ENCODE measurements around the gene PLEKHG4B. TPM values are rescaled to one million over a fixed set of nuclear protein-coding genes. Genes with fewer than 3 reads are reported as not detected.

PLEKHG4B gene
- total and polyA plus RNA-seq, 2 of the 8 experiments (the other 6 are each of a cell fraction or from before 2014, with no cell fraction given): 31.1 to 43.6 TPM

- TF ChIP-seq PHF8 (conservative IDR thresholded peaks at IDR 0.05; ENCODE audit: low read depth, low read length) (no peak), CREB1 (IDR thresholded peaks at IDR 0.05) (no peak)
Measured at GRCh38 chr5:160173-160510, 68.2 kb downstream of the PLEKHG4B start (continued).
